ENCODE measurements around the gene ZNF662.

The ZNF662 gene

DNA sequence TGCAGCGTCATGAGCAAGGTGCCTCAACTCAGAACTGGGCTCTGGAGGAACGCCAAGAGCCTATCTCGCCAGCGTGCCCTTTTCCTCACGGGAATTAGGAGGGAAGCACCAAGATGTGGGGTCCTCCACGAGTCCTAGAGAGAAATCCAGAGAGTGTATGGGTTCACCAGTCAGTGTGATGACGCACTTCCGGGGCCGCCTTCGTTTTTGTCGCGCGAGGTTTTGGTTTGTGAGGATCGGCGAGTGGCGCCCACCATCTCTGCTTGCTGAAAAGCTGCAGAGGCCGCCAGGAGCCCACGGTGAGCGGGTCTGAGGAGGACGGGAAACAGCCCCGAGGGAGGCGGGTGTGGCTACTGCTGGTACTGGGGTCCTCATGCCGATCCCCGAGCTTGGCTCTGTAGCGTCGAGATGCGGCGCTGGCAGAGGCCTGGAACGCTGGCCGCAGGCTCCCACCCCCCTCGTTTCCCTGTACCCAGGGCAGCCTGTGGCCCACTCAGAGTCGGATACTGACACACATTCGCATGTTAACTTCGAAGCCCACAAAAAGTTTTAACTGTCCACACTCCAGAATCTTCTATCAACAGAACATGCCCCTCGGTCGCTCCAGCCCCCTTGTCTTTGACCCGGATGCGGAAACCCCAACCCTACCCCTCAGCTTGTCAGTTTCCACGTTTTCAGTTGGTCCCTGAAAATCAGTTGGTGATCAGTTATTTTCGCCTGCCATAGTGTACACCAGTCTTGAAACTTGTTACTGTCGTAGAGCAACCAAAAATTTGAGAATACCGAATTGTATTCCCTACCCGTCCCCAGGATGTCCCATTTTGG lies 30.4 kb downstream of the ZNF662 start:
- no peak for TF ChIP-seq ZNF274 (IDR thresholded peaks at IDR 0.05; ENCODE audit: low read depth, low read length)

DNA sequence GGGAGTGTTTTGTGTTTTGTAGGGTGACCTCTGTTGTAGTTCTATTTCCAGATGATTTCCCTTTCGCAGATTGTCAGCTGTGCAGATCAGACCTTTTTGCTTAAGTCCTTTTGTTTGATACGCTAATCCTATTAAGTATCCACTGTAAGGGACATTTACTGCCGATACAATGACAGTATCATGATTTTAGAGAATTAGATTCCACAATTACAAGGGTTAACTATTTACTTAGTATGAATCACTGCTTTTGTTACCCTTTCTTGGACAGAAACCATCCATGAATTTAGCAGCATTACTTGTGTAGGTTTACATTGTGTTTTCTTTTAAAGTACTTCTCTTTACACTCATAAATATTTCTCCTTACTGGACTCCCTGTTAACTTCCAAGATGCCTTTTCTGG lies 31.4 kb downstream of the ZNF662 start:
- TF ChIP-seq ZNF274 (IDR thresholded peaks at IDR 0.05; ENCODE audit: low read depth, low read length): no peak
- H3K4me3 ChIP-seq (ENCODE audit: low read length): no peak overlapping the region

More for the DNA sequence above, 30.4 kb downstream of the ZNF662 start:
- H3K4me3 ChIP-seq (ENCODE audit: low read length): no peak overlapping the region

DNA sequence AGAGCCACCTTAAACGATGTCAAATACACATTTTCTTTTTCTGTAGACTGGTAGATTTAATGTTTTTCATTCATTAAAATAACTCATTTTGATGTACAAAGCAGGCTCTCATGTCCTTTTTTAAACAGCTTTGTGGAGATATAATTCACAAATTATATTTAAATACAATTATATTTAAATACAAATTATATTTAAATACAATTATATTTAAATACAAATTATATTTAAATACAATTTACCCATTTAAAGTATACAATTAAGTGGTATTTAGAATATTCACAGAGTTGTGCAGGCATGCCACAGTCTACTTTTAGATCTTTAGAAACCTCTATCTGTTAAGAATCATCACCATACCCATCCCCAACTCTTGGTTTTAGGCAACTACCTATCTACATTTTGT lies 36.8 kb downstream of the ZNF662 start:
- TF ChIP-seq ZNF274 (IDR thresholded peaks at IDR 0.05; ENCODE audit: low read depth, low read length): no peak
- H3K4me3 ChIP-seq (ENCODE audit: low read length): no peak overlapping the region

DNA sequence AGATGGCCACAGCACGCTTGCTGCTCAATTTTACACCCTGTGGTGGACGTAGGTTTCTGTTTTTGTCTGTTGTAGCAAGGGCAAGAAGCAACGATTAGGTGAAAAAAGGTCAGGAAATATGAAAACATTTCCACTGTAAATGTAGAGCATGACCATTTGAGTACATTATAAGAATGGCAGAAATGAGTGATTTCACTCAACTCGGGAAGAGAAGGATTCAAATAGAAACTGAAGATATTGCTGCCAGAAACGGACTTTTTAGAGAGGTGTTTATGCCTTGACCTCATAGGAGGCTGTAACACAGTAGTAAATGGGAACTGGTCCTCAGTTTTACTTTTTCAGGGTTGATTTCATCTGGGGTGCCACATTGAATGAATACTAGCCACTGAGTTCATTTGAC lies 40.1 kb downstream of the ZNF662 start:
- no peak overlapping the region for H3K4me3 ChIP-seq (ENCODE audit: low read length)
- TF ChIP-seq ZNF274 (IDR thresholded peaks at IDR 0.05; ENCODE audit: low read depth, low read length): no peak

DNA sequence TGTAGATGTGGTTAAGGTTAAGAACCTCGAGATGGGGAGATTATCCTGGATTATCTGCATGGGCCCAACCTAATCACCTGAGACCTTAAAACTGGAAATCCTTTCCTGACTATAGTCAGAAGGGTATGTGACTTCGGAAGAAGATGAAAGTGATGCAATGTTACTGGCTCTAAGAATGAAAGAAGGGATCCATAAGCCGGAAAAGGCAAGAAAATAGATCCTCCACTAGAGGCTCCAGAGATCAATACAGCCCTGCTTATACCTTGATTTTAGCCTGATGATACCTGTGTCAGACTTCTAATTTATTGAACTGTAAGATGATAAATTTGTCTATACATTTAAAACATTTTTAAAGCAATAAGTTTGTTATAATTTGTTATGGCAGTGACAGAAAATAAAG lies 51.6 kb downstream of the ZNF662 start:
- no peak overlapping the region for H3K4me3 ChIP-seq (ENCODE audit: low read length)
- TF ChIP-seq ZNF274 (IDR thresholded peaks at IDR 0.05; ENCODE audit: low read depth, low read length): no peak

DNA sequence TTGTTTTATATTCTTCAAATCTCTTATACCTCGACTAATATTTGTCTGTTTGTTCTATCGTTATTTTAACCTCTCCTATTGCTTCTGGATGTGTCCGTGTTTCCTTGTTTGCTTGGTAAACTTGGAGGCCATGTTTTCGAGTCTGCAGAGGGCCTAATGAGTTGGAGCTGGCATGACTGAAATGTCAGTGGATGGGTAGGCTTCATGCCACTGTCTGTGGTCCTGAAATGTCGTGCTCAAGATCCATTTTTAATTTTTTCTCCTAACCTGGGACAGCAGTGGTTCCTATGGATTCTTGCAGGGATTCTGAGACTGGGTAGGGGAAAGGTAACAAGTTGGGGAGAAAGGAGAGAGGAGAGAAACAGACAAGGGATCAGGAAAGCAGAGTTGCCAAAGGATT lies 54.3 kb downstream of the ZNF662 start:
- no peak for TF ChIP-seq ZNF274 (IDR thresholded peaks at IDR 0.05; ENCODE audit: low read depth, low read length)
- no peak overlapping the region for H3K4me3 ChIP-seq (ENCODE audit: low read length)

DNA sequence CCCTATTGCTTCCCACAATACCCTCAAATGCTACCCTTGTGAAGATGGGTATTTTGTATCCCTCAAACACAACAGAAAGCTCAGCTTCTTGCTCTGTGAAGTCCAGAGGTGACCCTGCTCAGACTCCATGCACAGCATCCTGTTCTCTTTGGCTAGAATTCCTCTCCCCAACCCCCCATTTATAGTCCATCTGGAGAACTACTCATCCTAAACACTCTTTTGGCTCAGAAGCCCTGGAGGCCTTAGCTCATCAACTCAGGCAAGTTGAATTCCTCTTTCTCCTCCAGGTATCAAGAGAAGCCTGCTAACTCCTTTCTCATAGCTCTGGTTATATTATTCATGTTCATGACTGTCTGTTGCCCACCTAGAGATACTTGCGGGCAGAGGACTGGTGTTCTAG lies 54.8 kb downstream of the ZNF662 start:
- no peak for TF ChIP-seq ZNF274 (IDR thresholded peaks at IDR 0.05; ENCODE audit: low read depth, low read length)
- H3K4me3 ChIP-seq (ENCODE audit: low read length): no peak overlapping the region

DNA sequence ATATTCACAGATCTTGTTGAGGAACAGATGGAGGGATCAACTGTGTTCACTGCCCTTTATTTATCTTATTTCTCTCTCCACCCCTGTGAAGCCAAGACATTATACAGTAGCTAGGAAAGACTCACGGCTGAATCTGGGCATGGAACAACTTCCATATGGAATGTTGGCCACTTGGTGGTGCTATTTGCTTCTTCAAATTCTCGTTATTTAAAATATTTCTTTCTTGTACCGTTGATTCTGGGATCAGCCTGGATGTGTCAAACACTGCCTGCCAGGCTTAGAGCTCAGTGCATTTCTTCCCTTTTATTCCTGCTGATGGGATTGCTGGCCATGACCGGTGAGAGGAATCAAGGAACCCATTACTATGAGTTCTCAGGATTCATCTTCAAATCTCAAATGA lies 55.7 kb downstream of the ZNF662 start:
- H3K4me3 ChIP-seq (ENCODE audit: low read length): no peak overlapping the region
- TF ChIP-seq ZNF274 (IDR thresholded peaks at IDR 0.05; ENCODE audit: low read depth, low read length): no peak

DNA sequence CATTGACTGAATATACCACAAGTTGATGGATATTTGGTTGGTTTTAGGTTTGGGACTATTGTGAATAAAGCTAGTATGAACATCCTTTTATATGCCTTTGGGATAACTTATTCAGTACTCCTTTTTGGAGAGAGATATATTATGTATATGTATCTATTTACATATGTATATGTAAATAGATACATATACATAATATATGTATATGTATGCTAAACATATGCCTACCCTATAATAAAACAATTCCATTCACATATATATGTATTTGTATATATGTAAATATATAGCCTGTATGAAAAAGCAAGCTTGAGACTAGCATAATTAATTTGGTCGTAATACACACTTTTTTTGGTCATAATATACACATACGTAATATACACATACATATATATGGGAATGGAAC lies 57.3 kb downstream of the ZNF662 start:
- no peak overlapping the region for H3K4me3 ChIP-seq (ENCODE audit: low read length)

DNA sequence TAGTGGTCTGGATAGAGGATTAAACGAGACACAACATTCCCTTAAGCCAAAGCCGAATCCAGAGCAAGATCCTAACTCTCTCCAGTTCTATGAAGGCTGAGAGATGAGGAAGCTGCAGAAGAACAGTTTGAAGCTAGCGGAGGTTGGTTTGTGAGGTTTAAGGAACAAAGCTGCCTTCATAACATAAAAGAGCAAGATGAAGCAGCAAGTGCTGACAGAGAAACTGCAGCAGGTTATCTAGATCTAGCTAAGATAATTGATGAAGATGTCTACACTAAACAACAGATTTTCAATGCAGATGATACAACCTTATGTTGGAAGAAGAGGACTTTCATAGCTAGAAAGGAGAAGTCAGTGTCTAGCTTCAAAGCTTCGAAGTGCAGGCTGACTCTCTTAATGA lies 58.3 kb downstream of the ZNF662 start:
- TF ChIP-seq ZNF274 (IDR thresholded peaks at IDR 0.05; ENCODE audit: low read depth, low read length): no peak
- H3K4me3 ChIP-seq (ENCODE audit: low read length): no peak overlapping the region

More for the DNA sequence above, 57.3 kb downstream of the ZNF662 start:
- no peak for TF ChIP-seq ZNF274 (IDR thresholded peaks at IDR 0.05; ENCODE audit: low read depth, low read length)
